Measurements from ENCODE around the gene CHST15.

CHST15 gene

GRCh38 chr10:124032087-124032935 lies 61.1 kb downstream of the CHST15 start:
- no peak for DNase-seq (ENCODE audit: low read depth in 4 of 4, low spot score in 1 of 4)

GRCh38 chr10:124030492-124031110 lies 62.8 kb downstream of the CHST15 start:
- DNase-seq (ENCODE audit: low read depth in 4 of 4, low spot score in 1 of 4) = no peak

GRCh38 chr10:124030061-124030460 lies 63.3 kb downstream of the CHST15 start:
- DNase-seq (ENCODE audit: low read depth in 4 of 4, low spot score in 1 of 4) = no peak

DNA sequence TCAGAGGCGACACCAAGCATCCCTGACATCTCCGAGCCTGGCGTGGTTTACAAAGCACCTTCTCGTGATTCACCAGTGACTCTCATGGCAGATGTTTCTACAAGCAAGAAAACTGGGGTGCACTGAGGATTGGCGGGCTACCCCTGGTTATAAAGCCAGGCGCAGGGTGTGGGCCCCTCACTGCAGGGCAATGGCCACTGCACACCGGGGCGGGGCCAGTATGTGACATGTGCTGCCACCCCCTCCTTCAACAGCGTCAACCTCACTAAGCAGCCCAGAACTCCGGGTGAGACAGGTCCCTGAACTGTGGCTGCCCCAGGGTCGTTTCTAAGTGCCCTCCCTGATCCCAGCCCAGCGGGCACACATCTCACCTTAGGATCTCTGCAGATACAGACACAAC lies 63.8 kb downstream of the CHST15 start:
- DNase-seq (ENCODE audit: low read depth in 4 of 4, low spot score in 1 of 4) = no peak

- DNase-seq (ENCODE audit: low read depth in 4 of 4, low spot score in 1 of 4) = no peak
Observed at GRCh38 chr10:124028700-124029480, 64.5 kb downstream of the CHST15 start.

- DNase-seq (ENCODE audit: low read depth in 4 of 4, low spot score in 1 of 4) = no peak
Observed at GRCh38 chr10:124027651-124028050, 65.7 kb downstream of the CHST15 start.

DNA sequence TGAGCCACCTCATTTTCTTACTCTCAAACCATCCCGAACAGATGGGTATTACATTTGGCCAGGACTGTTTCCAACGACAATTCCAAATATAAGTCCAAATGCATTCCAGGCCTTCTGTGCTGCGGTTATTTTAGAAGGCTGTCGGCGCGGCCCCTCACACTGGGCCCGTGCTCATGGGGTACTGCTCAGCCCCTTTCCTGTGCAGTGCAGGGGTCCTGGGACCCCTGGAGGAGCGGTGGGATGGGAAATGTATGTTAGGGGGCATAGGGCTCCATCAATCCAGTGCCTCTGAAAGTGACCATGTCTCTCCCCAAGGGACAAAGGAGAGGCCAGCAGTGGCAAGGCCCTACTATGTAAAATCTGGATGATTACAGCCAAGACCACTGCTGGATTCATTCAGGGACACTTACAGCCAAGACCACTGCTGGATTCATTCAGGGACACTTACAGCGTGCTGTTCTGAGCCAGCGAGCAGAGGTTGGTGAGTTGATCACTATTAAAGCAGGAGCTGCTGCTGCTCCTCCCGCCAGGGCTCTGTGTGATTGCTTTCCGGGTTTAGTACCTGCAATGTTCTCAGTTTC lies 66.3 kb downstream of the CHST15 start:
- DNase-seq (ENCODE audit: low read depth in 4 of 4, low spot score in 1 of 4) = no peak

DNA sequence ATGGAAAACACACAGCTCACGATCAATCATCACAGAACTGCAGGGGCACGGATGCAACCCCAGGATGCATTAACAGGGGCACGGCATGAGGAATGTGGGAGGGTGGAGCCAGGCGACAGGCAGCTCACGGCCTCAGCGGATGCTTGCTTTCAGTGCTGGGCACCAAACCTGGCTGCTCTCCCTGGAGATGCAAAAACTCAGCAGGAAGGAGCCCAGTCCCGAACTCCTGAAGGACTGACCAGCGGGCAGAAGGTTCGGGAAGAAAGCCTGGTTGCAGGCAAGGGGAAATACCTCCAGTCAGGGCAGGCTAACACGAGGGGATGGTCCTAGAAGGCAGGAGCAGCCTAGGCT lies 66.8 kb downstream of the CHST15 start:
- no peak for DNase-seq (ENCODE audit: low read depth in 4 of 4, low spot score in 1 of 4)

DNA sequence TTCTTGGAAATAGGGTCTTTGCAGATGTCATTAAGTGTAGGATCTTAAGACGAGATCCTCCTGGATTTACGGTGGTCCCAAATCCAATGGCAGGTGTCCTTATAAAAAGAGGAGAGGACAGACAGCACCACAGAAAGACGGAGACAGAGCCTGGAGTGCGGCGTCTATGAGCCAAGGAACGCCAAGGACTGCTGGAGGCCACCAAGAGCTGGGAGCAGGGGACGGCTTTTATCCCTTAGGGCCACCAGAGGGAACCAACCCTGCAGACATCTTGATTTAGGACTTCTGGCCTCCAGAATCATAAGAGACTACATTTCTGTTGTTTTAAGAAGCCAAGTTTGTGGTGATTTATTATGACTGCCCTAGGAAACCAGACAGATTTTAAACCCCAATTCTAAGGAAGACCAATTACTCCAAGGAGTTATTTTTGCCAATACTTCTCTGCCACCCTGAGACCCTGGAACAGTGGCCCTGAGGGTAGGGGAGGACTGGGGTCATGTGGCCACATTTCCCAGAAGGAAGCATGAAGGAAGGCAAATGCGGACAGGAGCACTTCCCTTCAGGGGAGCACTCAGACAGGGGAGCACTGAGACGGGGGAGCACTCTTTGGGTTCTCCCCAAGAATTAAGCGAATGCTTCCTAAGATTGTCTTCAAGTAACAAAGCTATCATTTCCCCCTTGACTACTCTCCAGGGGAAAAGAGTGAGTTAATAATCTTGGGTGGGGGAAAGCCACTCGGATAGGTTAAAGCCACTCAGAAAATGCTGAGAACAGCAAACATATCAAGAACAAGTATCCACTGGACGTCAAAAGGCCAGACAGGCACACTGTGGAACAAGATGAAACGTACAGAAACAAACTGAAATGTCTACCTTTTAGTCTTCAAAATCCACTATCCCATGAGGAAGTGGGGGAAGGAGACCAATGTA lies 67.5 kb downstream of the CHST15 start:
- DNase-seq (ENCODE audit: low read depth in 4 of 4, low spot score in 1 of 4) = no peak

DNA sequence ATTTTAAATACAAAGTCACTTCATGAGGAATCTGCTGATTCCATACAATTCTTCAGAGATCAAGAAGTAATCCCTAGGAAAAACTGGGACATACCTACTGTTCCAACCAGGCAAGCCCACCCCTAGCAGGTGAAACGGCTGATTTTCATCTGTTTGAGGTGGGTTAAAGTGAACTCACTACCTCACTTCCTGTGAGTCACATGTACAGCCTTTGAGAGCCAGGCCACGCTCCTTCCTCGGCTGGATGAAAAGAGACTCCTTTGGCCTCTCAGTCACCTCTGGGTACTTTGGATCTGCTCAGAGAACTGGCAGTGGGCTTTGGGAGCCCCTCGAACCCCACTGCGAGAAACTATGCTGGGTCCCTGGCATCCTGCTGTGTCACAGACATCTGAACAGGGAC lies 68.2 kb downstream of the CHST15 start:
- DNase-seq (ENCODE audit: low read depth in 4 of 4, low spot score in 1 of 4) = no peak

GRCh38 chr10:124022066-124022465 lies 71.3 kb downstream of the CHST15 start:
- no peak for DNase-seq (ENCODE audit: low read depth in 4 of 4, low spot score in 1 of 4)

DNA sequence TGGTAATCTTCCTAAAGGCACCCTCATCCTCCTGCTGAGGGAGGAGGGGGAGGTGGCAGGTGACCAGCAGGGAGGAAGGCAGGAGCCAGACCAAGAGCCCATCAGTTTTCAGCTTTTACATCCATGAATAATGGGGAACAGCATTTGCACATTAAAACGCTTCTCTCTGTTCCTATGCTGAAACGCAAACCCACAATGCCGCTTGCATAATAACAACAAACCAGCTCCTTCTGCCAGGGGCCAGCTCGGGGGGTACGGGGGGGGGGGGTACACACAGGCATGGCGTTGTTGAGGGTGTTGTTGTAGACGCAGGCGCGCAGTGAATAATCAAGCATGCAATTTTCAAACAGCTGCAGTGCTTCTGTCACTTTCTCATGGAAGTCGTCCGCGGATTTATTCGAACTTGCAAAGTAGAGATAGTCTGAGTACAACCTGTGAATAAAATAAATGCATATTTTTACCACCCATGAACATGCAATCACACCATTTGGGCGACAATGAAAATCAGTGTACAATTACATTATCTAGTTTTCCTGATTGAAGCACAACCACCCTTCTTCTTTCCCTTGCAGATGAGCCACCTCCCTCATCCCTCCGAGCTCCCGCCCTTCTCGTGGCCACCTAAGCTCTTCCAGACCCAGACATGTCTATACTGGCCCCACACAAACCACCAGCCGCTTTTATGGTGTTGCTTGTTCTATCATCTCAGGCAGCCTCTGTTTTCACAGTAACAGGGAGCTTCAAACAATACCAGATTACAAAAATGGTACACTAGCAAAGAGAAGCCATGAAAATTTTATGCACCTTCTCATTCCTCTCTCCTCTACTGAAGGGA lies 72.2 kb downstream of the CHST15 start:
- no peak for DNase-seq (ENCODE audit: low read depth in 4 of 4, low spot score in 1 of 4)

- DNase-seq (ENCODE audit: low read depth in 4 of 4, low spot score in 1 of 4) = no peak
Observed at GRCh38 chr10:124019886-124020797, 73.3 kb downstream of the CHST15 start.

DNA sequence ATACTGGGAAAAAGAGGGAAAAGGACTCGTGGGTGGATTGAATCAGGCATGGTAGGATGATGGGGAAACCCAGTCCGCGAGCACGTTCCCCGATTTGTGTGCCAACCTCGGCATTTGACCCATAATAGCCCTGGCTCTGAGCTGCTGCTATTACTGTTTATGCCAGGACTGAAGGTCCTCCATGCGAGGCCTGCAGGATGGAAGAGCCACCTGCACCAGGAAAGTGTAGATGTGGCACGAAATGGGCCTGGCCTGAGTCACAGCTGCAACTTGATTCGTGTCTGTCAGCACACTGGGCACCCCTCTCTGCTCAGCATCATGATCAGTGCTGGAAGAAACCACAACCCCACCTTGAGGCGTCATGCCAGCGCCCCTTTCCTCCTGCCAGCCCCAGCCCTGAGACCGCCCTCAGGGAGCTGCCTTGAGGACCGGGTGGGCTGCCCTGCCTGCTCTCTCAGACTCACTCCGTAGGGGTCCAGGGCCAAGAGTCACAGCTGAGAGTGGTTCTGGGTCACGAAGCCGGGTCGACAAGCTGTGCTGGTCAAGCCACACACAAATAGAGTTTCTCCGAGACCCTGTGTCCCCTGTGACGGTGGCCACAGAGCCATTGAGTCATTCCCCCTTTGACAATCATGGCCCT lies 74.4 kb downstream of the CHST15 start:
- DNase-seq (ENCODE audit: low read depth in 4 of 4, low spot score in 1 of 4) = no peak

DNA sequence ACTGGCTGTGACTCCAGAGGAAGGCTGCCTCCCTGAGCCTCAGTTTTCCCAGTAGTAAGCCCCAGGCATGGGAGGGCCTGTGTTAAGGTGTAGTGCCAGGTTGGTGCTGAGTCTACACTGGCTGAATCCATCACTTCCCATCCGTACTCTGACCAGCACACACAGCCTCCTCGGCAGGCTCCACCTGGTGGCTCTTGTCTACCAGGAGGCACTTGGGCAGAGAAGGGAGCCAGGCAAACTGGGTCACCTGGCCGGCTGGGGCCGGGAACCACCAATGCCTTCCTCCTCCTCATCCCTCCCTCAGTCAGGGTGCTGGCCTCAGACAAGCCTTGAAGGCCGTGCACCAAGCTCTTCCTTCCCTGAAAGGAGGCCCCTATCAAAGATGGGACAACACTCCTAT lies 75.7 kb downstream of the CHST15 start:
- no peak for DNase-seq (ENCODE audit: low read depth in 4 of 4, low spot score in 1 of 4)

DNA sequence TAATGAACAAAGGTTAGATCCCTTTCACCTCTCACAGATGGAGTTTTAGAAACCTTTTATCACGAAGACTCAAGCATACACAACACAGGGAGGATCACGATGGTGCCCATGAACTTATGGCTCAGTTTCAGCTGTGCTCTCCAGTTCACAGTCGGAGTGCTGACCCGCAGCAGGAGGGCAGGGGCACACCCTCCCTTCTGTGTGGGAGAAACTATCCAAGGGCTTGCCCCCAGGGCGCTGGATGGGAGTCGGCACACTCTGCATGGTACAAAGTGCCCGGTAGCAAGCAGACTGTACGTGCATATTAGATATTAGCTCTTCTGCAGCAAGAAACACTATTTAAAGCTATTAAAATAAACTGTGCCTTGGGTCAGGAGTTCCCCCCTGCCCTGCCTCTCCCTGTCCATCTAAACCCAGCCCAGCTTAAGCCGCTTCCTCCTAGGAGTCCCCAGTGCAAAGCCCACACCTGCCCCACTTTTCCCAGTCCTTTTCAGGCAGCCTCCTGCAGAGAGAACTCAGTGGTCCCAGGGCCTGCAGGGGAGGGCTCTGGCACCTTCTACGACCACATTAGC lies 76.5 kb downstream of the CHST15 start:
- DNase-seq (ENCODE audit: low read depth in 4 of 4, low spot score in 1 of 4) = no peak

GRCh38 chr10:124015991-124016390 lies 77.4 kb downstream of the CHST15 start:
- DNase-seq (ENCODE audit: low read depth in 4 of 4, low spot score in 1 of 4) = no peak

Data from stimulated activated CD4-positive, alpha-beta T cell treated with anti-CD3 and anti-CD28 coated beads, Interleukin-1b, Interleukin-23, amount 100 ng/mL, for 24 hours (primary cell).